Adrenal gland (tissue), 5 donors: ENCODE results near the gene EIF4G3.

Experiments
- POLR2A ChIP-seq, 2 donors: fragments of 450-650 bp; IDR thresholded peaks; one replicate each; pipeline ENCODE4 v1.6.1; 2017; ENCODE audit warnings: antibody characterized with exemption in 2 of 2, mild to moderate bottlenecking in 2 of 2, moderate library complexity in 1 of 2
- TF ChIP-seq, protein P1 (sequence below), 6 experiments: fragments of 450-650 bp in 4 of 6; fragments of 200-600 bp in 2 of 6; sonication (generic) in 1 of 6; IDR thresholded peaks; 1 replicate in 5 of 6; 2 replicates in 1 of 6; pipeline versions ENCODE4 v1.5.1 to v1.8.0; 2016 to 2021; ENCODE audit warnings: antibody characterized with exemption in 6 of 6, mild to moderate bottlenecking in 2 of 6, moderate library complexity in 1 of 6
- donor health status: DM: no; HTN: no; CAD: no.

DNA sequence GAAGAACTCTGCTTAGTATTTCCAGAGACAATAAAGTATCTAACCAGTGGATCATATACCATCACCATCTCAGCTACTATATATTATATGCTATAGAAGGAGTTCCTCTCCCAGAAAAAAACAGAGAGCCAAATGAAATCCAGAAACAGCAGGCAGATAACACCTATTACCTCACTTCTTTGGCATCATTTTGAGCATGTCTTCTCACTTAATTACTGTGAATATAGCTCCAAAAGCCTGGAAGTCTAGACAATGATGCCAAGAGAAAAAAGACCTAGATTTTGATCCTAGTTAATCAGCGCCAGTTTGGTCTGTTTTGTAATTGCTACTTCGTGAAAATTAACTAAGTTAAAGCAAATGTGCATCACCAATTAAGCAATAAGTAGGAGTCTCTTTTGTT is 131.3 kb downstream of the EIF4G3 start:
- TF ChIP-seq, protein P1, sequence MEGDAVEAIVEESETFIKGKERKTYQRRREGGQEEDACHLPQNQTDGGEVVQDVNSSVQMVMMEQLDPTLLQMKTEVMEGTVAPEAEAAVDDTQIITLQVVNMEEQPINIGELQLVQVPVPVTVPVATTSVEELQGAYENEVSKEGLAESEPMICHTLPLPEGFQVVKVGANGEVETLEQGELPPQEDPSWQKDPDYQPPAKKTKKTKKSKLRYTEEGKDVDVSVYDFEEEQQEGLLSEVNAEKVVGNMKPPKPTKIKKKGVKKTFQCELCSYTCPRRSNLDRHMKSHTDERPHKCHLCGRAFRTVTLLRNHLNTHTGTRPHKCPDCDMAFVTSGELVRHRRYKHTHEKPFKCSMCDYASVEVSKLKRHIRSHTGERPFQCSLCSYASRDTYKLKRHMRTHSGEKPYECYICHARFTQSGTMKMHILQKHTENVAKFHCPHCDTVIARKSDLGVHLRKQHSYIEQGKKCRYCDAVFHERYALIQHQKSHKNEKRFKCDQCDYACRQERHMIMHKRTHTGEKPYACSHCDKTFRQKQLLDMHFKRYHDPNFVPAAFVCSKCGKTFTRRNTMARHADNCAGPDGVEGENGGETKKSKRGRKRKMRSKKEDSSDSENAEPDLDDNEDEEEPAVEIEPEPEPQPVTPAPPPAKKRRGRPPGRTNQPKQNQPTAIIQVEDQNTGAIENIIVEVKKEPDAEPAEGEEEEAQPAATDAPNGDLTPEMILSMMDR (IDR thresholded peaks at IDR 0.05): no peak
- no peak for TF ChIP-seq POLR2A (IDR thresholded peaks at IDR 0.05)
